ENCODE results near the gene PDLIM5. TPM values are rescaled to one million over a fixed set of nuclear protein-coding genes. Genes with fewer than 3 reads are reported as not detected.

PDLIM5 gene
- total and polyA plus RNA-seq, 2 of the 8 experiments (the other 6 are each of a cell fraction or from before 2014, with no cell fraction given), result 37.3 to 62.1 TPM

DNA sequence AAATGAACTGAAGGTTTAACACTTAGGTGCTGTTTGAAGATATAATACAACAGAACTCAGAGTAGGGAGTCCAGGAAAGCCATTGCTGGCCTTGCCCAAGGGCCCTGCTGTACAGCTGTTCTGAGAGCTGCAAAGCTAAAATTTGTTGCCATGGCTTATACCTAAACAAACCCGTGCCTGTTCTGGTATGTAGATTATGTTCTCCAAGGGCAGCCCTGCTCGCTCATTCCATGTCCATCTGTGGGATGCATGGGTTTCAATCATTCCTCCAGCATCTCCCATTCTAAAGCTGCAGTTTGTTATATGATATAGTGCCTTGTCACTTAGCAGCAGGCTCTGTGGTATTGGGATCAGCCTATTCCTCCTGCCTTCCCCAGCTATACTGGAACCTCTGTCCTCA is 225.2 kb downstream of the PDLIM5 start:
- Histone ChIP-seq H3K9ac (replicated peaks in 1 of 4; ENCODE audit: extremely low read depth in 1 of 4, low read depth in 3 of 4, low read length in 3 of 4) (no peak overlapping the region), H3K23me2 (ENCODE audit: low read depth, low read length) (no peaks in the 10 kb centered on the region), H3K36me3 (ENCODE audit: control insufficient read depth in 2 of 4, insufficient read depth in 4 of 4, low read length in 3 of 4) (no peaks in the 10 kb centered on the region), H2BK20ac (ENCODE audit: low read length) (no peak overlapping the region), H4K8ac (ENCODE audit: extremely low read depth, insufficient read depth, low read length) (no peak overlapping the region), H3K27ac (ENCODE audit: low read depth, low read length) (no peak overlapping the region), H3K23ac (ENCODE audit: insufficient read length) (no peak overlapping the region), H3K4me3 (ENCODE audit: extremely low read depth in 1 of 4, insufficient read depth in 2 of 4, low read depth in 3 of 4, low read length in 4 of 4) (no peak overlapping the region), H2BK120ac (replicated peaks; ENCODE audit: low read depth, low read length) (no peak overlapping the region), H3K14ac (ENCODE audit: insufficient read length) (no peak overlapping the region), H2BK12ac (ENCODE audit: low read depth, low read length) (no peak overlapping the region), H3K18ac (ENCODE audit: extremely low read depth, low read length) (no peak overlapping the region), H3K56ac (replicated peaks; ENCODE audit: insufficient read length, low read depth, low read length) (no peak overlapping the region), H2BK5ac (ENCODE audit: low read depth, low read length) (no peak overlapping the region), H3K9me3 (ENCODE audit: insufficient read depth in 2 of 2, low read depth in 1 of 2, low read length in 1 of 2) (no peaks in the 10 kb centered on the region), H3K4me1 (replicated peaks in 1 of 4; ENCODE audit: control insufficient read depth in 3 of 4, insufficient read depth in 4 of 4, low read length in 3 of 4) (peaks cover 0 to 6% (median 0%) of the 10 kb centered on the region in 4 experiments; a peak in 1 of 7 replicates), H2AFZ (ENCODE audit: low read length) (peak overlapping the region; percentile 86; the same call in 1 of the 2 replicates), H3K4ac (replicated peaks; ENCODE audit: insufficient read length, low read depth, low read length) (no peak overlapping the region), H4K91ac (replicated peaks; ENCODE audit: insufficient read length, low read length) (no peak overlapping the region), H2BK15ac (ENCODE audit: low read length) (no peak overlapping the region), H3K4me2 (ENCODE audit: insufficient read depth in 1 of 2, low read depth in 2 of 2, low read length in 2 of 2) (no peak overlapping the region), H3K27me3 (replicated peaks in 1 of 4; ENCODE audit: control insufficient read depth in 3 of 4, extremely low read depth in 1 of 4, insufficient read depth in 3 of 4, low read length in 3 of 4) (no peaks in the 10 kb centered on the region), H3K79me1 (ENCODE audit: low read depth, low read length) (no peaks in the 10 kb centered on the region), H2AK5ac (ENCODE audit: low read depth, low read length) (no peak overlapping the region), H3K79me2 (ENCODE audit: control insufficient read depth in 1 of 2, insufficient read depth in 2 of 2, low read length in 2 of 2) (no peaks in the 10 kb centered on the region), H4K20me1 (replicated peaks in 1 of 2; ENCODE audit: control insufficient read depth in 1 of 2, insufficient read depth in 2 of 2, low read length in 2 of 2) (no peaks in the 10 kb centered on the region), H4K5ac (ENCODE audit: insufficient read length, low read depth, low read length) (no peak overlapping the region)
- no peak for DNase-seq (ENCODE audit: low read depth in 1 of 2, low spot score in 2 of 2)
- POLR2A ChIA-PET (ENCODE audit: partially characterized antibody), result no interaction called here
- FAIRE-seq, result peak; percentile 72
- TF ChIP-seq SP1 (IDR thresholded peaks at IDR 0.05; ENCODE audit: low read depth, low read length) (no peak), KDM4A (IDR thresholded peaks at IDR 0.05; ENCODE audit: low read depth, low read length, severe bottlenecking) (no peak), TBP (IDR thresholded peaks at IDR 0.05; ENCODE audit: low read depth, low read length) (no peak), BRCA1 (IDR thresholded peaks at IDR 0.05; ENCODE audit: low read depth, low read length) (no peak), RNF2 (IDR thresholded peaks at IDR 0.05; ENCODE audit: borderline replicate concordance, low read depth, low read length, missing control alignments, poor library complexity, severe bottlenecking) (no peak), RAD21 (IDR thresholded peaks at IDR 0.05 in 1 of 2, conservative IDR thresholded peaks at IDR 0.05 in 1 of 2; ENCODE audit: low read depth in 2 of 2, low read length in 2 of 2) (no peak), CREB1 (IDR thresholded peaks at IDR 0.05) (no peak), NANOG (IDR thresholded peaks at IDR 0.05; ENCODE audit: insufficient read depth, low read depth, low read length, poor library complexity, severe bottlenecking) (no peak), ZNF274 (IDR thresholded peaks at IDR 0.05; ENCODE audit: borderline replicate concordance, extremely low read depth, low read length) (no peak), SAP30 (IDR thresholded peaks at IDR 0.05; ENCODE audit: insufficient read depth, insufficient replicate concordance, low read length) (no peak)
- WGBS, 2 experiments (ENCODE audit: extremely low coverage in 1 of 2, insufficient coverage in 1 of 2, insufficient read length in 1 of 2, insufficient replicate concordance in 2 of 2, low coverage in 1 of 2, low lambda C conversion rate in 2 of 2, missing lambda C conversion rate in 1 of 2), result 69% methylated on average over 2 of the region's 2 CpGs; no CpG with 5 or more reads in 1 of the 2 experiments
- CTCF ChIA-PET (ENCODE audit: partially characterized antibody), result interaction anchor here (0.6 to 1.4 kb wide), 4 partner anchors 32 to 388 kb away, joined by 3 read pairs; no protein-coding TSS in a partner anchor

Measured in H1 (cell line).